GM18499 (cell line): Measurements from ENCODE around the gene TTC28.
"Not testable (repeated sequence)": the region's sequence is repeated elsewhere in the genome, so short reads cannot be mapped to it uniquely, and the experiment has no call there.

Experiments used
- ATAC-seq: cut with Tn5 transposase; IDR thresholded peaks from one replicate; pipeline ENCODE4 v1.9.1; 2021; ENCODE audit warnings: moderate number of reproducible peaks; ENCODE audit not compliant: insufficient read depth, unreplicated experiment

Gene TTC28

GRCh38 chr22:28678778-28679610 lies 646 bp downstream of the TTC28 start:
- not testable (repeated sequence) for ATAC-seq

DNA sequence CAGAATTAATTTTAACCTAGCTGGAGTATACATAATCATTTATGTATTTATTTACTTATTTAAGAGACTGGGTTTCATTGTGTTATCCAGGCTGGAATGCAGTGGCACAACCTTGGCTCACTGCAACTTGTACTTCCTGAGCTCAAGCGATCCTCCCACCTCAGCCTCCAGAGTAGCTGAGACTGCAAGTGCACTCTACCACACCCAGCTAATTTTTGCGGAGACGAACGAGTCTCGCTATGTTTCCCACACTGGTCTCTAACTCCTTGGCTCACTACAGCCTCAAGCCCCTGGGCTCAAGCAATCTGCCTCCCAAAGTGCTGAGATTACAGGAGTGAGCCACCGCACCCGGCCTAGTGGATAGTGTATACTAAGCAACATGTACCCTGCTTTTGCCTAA lies 1.5 kb downstream of the TTC28 start:
- ATAC-seq = not testable (repeated sequence)

DNA sequence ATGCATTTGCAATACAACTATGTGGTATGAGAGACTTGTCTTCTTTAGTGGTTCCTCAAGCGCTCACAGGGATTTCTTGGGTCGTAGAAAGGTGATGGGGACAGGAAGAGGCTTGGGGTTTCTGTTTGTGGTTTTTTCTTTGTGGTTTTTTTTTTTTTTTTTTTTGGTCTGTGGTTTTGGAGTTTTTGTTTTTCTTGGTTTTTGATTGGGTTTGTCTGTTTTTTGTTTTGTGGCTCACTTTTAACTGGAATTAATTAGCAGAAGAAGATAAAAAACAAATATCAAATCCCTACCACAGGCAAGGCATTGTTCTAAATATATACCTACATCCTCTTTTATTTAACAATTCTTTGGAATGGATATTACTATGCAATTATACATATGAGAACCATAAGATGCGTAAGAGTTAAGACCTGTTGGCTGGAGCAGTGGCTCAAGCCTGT lies 5.5 kb downstream of the TTC28 start:
- no peak for ATAC-seq

DNA sequence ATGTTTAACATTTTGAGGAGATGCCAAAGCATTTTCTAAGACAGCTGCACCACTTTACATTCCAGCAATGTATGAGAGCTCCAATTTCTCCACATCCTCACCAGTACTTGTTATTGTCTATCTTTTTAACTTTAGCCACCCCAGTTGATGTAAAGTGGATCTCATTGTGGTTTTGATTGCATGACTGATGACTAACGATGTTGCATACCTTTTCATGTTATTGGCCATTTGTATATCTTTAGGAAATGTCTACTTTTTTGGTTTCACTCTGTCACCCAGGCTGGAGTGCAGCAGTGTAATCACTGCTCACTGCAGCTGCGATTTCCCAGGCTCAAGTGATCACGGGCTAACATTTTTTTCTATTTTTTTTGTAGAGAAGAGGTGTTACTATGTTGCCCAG lies 8.9 kb downstream of the TTC28 start:
- no peak for ATAC-seq

DNA sequence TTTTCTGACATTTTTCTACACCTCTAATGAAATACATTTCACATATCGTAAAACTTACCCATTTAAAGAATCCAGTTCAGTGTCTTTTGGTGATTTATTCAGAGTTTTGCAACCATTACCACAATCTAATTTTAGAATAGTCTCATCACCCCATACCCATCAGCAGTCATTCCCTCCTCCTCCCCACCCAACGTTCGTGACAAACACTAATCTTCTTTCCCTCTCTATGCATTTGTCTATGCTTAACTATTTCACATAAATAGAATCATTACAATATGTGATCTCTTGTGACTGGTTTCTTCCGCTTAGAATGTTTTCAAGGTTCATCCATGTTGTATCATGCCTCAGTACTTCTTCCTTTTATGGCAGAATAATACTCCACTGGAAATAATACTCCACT lies 9.5 kb downstream of the TTC28 start:
- no peak for ATAC-seq

DNA sequence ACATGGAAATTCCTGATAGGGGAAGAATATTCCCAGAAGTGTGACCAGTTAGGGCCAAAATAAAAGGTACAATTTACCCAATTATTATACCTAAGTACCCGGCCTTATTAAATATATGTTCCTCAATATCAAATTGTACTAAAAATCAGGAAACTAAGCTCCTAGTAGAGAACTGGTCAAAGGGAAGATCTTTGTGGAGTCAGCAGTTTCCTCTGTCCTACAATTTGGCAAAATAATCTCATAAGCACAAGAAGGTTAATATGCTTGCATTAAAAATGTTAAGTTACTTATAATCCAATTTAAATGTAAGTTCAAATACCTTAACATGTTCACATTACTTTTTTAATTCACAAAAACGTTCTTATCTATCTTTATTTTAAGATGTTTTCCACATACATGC lies 10.3 kb downstream of the TTC28 start:
- no peak for ATAC-seq

GRCh38 chr22:28663569-28663942 lies 16.1 kb downstream of the TTC28 start:
- ATAC-seq = not testable (repeated sequence)

GRCh38 chr22:28658448-28658847 lies 21.2 kb downstream of the TTC28 start:
- ATAC-seq = no peak

GRCh38 chr22:28656181-28656580 lies 23.5 kb downstream of the TTC28 start:
- no peak for ATAC-seq

DNA sequence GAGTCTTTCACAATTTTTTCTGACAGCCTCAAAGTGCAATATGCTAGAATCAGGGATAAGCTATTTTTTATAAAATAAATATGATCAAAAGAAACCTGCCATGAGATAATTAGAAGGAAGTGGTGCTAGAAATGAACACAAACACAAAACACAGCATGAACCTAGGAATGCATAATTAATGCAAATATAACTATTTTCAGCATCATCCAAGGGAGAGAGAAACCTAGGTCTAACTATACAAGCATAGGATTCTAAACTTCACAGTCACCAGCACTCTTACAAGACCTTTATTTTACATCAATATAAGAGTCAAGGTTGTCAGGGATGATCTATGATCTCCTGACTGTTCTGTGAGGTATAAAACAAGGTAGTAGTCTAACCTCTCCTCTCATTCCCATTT lies 29.2 kb downstream of the TTC28 start:
- no peak for ATAC-seq

GRCh38 chr22:28648792-28649191 lies 30.8 kb downstream of the TTC28 start:
- no peak for ATAC-seq

DNA sequence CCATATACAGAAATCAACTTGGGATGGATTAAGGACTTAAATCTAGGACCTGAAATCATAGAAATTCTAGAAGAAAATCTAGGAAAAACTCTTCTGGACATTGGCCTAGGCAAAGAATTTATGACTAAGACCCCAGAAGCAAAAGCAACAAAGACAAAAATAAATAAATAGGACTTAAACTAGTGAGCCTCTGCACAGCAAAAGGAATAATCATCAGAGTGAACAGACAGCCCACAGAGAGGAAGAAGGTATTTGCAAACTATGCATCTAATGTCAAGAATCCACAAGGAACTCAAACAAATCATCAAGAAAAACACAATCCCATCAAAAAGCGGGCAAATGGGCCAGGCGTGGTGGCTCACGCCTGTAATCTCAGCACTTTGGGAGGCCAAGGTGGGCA lies 32.4 kb downstream of the TTC28 start:
- ATAC-seq = no peak

DNA sequence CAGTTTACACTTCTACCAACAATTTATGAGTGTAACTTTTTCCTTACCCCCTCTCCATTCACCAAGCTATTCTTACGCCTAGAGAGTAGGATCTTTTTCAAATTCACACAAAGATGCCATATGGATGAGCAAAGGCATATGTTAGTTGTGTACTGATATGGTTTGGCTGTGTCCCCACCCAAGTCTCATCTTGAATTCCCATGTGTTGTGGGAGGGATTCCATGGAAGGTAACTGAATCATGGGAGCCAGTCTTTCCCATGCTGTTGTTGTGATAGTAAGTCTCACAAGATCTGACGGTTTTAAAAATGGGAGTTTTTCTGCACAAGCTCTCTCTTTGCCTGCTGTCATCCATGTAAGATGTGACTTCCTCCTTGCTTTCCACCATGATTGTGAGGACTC lies 40.3 kb downstream of the TTC28 start:
- ATAC-seq = no peak

DNA sequence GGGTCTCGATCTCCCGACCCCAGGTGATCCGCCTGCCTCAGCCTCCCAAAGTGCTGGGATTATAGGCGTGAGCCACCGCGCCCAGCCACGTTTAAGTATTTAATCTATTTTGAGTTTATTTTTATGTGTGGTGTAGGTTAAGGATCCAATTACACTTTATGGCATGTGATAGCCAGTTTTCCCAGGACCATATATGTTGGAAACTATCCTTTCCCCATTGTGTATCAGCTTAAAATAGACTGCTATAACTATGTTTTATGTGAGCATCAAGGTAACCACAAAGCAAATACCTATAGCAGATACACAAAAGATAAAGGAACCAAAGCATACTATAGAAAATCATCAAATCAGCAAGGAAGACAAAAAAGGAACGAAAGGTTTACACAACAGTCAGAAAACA lies 42.4 kb downstream of the TTC28 start:
- no peak for ATAC-seq

- ATAC-seq = no peak
Measured at GRCh38 chr22:28630177-28630574, 49.5 kb downstream of the TTC28 start.

- ATAC-seq = no peak
Measured at GRCh38 chr22:28629420-28630176, 50.0 kb downstream of the TTC28 start.

DNA sequence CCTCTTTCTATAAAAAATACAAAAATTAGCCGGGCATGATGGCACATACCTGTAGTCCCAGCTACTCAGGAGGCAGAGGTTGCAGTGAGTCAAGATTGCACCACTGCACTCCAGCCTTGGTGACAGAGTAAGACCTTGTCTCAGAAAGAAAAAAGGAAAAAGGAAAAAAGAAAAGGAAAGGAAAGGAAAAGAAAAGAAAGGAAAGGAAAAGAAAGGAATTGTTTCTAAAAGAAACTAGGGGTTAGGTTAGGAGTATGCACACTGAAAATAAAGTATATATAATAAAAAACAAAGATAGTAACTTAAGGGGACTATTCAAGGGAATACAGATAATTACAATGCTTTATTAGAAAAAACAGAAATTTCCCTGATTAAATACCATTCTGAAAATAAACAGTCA lies 50.9 kb downstream of the TTC28 start:
- ATAC-seq = no peak

GRCh38 chr22:28627791-28628190 lies 51.8 kb downstream of the TTC28 start:
- ATAC-seq = no peak

DNA sequence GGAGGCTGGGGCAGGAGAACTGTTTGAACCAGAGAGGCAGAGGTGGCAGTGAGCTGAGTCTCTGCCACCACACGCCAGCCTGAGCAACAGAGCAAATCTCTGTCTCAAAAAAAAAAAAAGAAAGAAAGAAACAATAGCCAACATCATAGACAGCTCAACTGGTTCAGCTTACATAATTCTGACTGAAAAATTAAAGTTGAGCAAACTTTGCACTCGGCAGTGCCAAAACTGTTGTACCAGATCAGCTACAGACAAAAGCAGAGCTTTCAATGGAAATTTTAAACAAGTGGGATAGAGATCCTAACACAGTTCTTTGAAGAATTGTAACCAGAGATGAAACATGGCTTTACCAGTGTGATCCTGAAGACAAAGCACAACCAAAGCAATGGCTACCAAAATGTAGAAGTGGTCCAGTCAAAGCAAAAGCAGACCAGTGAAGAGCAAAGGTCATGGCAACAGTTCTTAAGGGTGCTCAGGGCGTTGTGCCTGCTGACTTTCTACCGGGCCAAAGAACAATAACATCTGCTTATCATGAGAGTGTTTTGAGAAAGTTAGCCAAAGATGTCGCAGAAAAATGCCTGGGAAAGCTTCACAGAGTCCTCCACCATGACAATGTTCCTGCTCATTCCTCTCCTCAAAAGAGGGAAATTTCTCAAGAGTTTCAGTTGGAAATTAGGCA lies 59.3 kb downstream of the TTC28 start:
- no peak for ATAC-seq

DNA sequence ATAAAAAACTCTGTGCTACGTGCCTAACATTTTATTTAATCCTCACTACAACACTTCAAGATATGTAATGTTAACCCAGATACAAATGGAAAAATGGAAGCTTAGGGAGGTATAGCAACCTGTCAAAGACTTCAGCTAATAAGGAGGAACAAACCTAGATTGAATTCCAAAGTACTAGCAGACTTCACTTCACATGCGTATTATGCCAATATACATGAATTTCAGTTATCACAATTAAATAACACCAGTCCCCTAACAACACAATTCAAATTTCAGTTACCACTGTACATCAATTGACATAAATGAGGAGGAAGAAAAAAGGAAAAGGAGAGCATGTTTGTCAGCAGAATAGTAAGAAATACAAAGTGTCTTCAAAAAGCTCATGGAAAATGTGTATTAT lies 60.4 kb downstream of the TTC28 start:
- no peak for ATAC-seq

DNA sequence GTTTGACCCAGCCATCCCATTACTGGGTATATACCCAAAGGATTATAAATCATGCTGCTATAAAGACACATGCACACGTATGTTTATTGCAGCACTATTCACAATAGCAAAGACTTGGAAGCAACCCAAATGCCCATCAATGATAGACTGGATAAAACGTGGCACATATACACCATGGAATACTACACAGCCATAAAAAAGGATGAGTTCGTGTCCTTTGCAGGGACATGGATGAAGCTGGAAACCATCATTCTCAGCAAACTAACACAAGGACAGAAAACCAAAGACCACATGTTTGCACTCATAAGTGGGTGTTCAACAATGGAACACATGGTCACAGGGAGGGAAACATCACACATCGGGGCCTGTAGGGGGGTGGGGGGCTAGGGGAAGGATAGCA lies 64.2 kb downstream of the TTC28 start:
- ATAC-seq = not testable (repeated sequence)
